ENCODE data around the gene UTS2R.

DNA sequence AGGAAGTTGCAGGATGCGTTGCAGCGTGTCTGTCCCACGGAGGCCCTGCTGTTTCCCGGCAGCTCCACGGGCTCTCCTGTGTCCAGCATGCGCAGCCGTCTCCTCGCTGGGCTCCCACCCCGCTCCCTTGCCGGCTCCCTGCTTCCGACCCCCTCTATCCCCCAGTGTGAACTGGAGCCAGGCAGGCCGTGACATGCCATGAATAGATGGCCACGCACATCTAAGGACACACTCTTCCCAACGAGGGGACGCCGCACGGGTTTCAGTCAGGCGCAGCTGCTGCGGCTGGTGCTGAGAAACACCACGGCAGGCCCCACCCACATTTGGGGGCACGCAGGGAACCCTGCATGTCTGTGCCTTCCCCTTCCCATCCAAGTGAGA lies 37.4 kb downstream of the UTS2R start:
- TF ChIP-seq POLR2A (IDR thresholded peaks at IDR 0.05) (no peak), EP300 (IDR thresholded peaks at IDR 0.05) (no peak)
- TF ChIP-seq, protein P1, sequence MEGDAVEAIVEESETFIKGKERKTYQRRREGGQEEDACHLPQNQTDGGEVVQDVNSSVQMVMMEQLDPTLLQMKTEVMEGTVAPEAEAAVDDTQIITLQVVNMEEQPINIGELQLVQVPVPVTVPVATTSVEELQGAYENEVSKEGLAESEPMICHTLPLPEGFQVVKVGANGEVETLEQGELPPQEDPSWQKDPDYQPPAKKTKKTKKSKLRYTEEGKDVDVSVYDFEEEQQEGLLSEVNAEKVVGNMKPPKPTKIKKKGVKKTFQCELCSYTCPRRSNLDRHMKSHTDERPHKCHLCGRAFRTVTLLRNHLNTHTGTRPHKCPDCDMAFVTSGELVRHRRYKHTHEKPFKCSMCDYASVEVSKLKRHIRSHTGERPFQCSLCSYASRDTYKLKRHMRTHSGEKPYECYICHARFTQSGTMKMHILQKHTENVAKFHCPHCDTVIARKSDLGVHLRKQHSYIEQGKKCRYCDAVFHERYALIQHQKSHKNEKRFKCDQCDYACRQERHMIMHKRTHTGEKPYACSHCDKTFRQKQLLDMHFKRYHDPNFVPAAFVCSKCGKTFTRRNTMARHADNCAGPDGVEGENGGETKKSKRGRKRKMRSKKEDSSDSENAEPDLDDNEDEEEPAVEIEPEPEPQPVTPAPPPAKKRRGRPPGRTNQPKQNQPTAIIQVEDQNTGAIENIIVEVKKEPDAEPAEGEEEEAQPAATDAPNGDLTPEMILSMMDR (IDR thresholded peaks at IDR 0.05), result no peak
